ENCODE data around the gene TNIK. TPM values are rescaled to one million over a fixed set of nuclear protein-coding genes. Genes with fewer than 3 reads are reported as not detected.

TNIK gene
- total and polyA plus RNA-seq, 10 of the 15 experiments (the other 5 are each of a cell fraction or from before 2014, with no cell fraction given) = 13.9 to 74.3 (median 48.2) TPM

GRCh38 chr3:171123915-171124314 is 336.3 kb downstream of the TNIK start:
- H3K4me2 ChIP-seq (ENCODE audit: control insufficient read depth, insufficient read depth) = no peak overlapping the region
- H3K9me3 ChIP-seq (replicated peaks; ENCODE audit: control insufficient read depth, insufficient read depth, low read length) = peaks cover 6% of the 10 kb centered on the region; the same call in 2 of the 3 replicates
- H3K4me1 ChIP-seq (ENCODE audit: control insufficient read depth, insufficient read depth, low read length) = no peaks in the 10 kb centered on the region
- DNase-seq (ENCODE audit: low read depth, low spot score) = no peak
- FAIRE-seq = no peak
- POLR2A ChIA-PET = interaction anchor here (0.8 kb wide), 2 partner anchors 11 to 34 kb away, joined by 4 to 7 read pairs; no protein-coding TSS in a partner anchor
- RAD21 ChIA-PET (ENCODE audit: unreplicated experiment) = no interaction called here
- ATAC-seq = no peak
- H2AFZ ChIP-seq (ENCODE audit: control insufficient read depth, low read depth, low read length) = no peak overlapping the region
- H3K27me3 ChIP-seq (replicated peaks in 1 of 2; ENCODE audit: control insufficient read depth in 2 of 2, insufficient read depth in 2 of 2, low read length in 1 of 2) = no peaks in the 10 kb centered on the region
- no peak overlapping the region for H3K27ac ChIP-seq (ENCODE audit: control insufficient read depth, insufficient read depth)
- peaks cover 9 to 43% of the 10 kb centered on the region in 2 experiments for H3K36me3 ChIP-seq (ENCODE audit: control insufficient read depth in 2 of 2, insufficient read depth in 2 of 2, low read length in 1 of 2)
- BruUV-seq (replicated peaks) = no TSS peak
- in situ Hi-C loops (cut with MboI) (no loop called here), intact Hi-C loops (cut with micrococcal nuclease; ENCODE audit: unreplicated experiment) (no loop called here)
- CTCF ChIA-PET = interaction anchor here (0.6 to 1.8 kb wide), 4 partner anchors 20 to 1558 kb away, joined by 3 to 4 read pairs (median 3); no protein-coding TSS in a partner anchor
- SMC1A ChIA-PET (ENCODE audit: uncharacterized antibody, unreplicated experiment) = interaction anchor here (1.1 to 2.2 kb wide), 4 partner anchors 9 to 442 kb away, joined by 3 to 6 read pairs (median 4); no protein-coding TSS in a partner anchor
- H3K4me3 ChIP-seq = no peak overlapping the region
- H3K79me2 ChIP-seq (ENCODE audit: control insufficient read depth, insufficient read depth, low read length) = no peaks in the 10 kb centered on the region
- H3K9ac ChIP-seq (ENCODE audit: control insufficient read depth, insufficient read depth, low read length) = no peak overlapping the region
- TF ChIP-seq GABPA (IDR thresholded peaks at IDR 0.05; ENCODE audit: low read depth) (no peak), MEF2B (IDR thresholded peaks at IDR 0.05; ENCODE audit: partially characterized antibody, poor library complexity, severe bottlenecking) (no peak), CBX5 (IDR thresholded peaks at IDR 0.05; ENCODE audit: low read depth) (no peak), HDGF (IDR thresholded peaks at IDR 0.05) (no peak), SUPT20H (IDR thresholded peaks at IDR 0.05; ENCODE audit: borderline replicate concordance, control insufficient read depth, low read depth, low read length) (no peak), RAD51 (IDR thresholded peaks at IDR 0.05) (no peak), BACH1 (IDR thresholded peaks at IDR 0.05; ENCODE audit: borderline replicate concordance) (no peak), HDAC6 (IDR thresholded peaks at IDR 0.05; ENCODE audit: unreplicated experiment) (no peak), KAT2A (conservative IDR thresholded peaks at IDR 0.05; ENCODE audit: control insufficient read depth, low read depth, low read length) (no peak), ZNF274 (IDR thresholded peaks at IDR 0.05; ENCODE audit: insufficient read depth, insufficient read length) (no peak), SMAD1 (IDR thresholded peaks at IDR 0.05; ENCODE audit: low read depth, partially characterized antibody) (no peak), KLF5 (IDR thresholded peaks at IDR 0.05; ENCODE audit: partially characterized antibody) (no peak), MEF2A (IDR thresholded peaks at IDR 0.05; ENCODE audit: insufficient read depth, low read depth, low read length) (no peak), POU2F2 (IDR thresholded peaks at IDR 0.05; ENCODE audit: borderline replicate concordance, low read depth, low read length) (no peak), STAT3 (IDR thresholded peaks at IDR 0.05; ENCODE audit: low read depth, low read length) (no peak), CEBPB (IDR thresholded peaks at IDR 0.05; ENCODE audit: borderline replicate concordance in 1 of 2, low read depth in 2 of 2, low read length in 2 of 2) (no peak), KDM1A (IDR thresholded peaks at IDR 0.05; ENCODE audit: borderline replicate concordance) (no peak)
- H4K20me1 ChIP-seq (ENCODE audit: control insufficient read depth, insufficient read depth) = no peaks in the 10 kb centered on the region

Measured in GM12878 (cell line).